ENCODE data around the gene PCNX4.

DNA sequence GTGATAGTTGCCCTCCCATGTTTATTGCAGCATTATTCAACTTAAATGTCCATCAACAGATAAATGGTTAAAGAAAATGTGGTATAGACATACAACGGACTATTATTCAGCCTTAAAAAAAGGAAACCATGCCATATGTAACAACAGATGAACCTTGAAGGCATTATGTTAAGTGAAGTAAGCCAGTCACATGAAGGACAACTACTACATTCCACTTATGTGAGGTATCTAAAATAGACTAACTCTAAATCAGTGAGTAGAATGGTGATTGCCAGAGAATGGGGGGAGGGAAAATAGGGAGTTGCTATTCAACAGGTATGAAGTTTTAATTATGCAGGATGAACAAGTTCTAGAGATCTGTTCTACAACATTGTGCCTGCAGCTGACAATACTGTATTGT is 10.1 kb downstream of the PCNX4 start:
- no peak for TF ChIP-seq EZH2 (IDR thresholded peaks at IDR 0.05; ENCODE audit: borderline replicate concordance, low read depth, low read length, severe bottlenecking)
- TF ChIP-seq, protein P1, sequence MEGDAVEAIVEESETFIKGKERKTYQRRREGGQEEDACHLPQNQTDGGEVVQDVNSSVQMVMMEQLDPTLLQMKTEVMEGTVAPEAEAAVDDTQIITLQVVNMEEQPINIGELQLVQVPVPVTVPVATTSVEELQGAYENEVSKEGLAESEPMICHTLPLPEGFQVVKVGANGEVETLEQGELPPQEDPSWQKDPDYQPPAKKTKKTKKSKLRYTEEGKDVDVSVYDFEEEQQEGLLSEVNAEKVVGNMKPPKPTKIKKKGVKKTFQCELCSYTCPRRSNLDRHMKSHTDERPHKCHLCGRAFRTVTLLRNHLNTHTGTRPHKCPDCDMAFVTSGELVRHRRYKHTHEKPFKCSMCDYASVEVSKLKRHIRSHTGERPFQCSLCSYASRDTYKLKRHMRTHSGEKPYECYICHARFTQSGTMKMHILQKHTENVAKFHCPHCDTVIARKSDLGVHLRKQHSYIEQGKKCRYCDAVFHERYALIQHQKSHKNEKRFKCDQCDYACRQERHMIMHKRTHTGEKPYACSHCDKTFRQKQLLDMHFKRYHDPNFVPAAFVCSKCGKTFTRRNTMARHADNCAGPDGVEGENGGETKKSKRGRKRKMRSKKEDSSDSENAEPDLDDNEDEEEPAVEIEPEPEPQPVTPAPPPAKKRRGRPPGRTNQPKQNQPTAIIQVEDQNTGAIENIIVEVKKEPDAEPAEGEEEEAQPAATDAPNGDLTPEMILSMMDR (IDR thresholded peaks at IDR 0.05; ENCODE audit: borderline replicate concordance, extremely low read depth, low read length, poor library complexity, severe bottlenecking): no peak
